COLO668 (cell line): ENCODE measurements around the gene HACD1.
A peak's percentile ranks its signal among the peaks of the same experiment; 100 is the strongest.

Experiments used
- DNase-seq: peaks from one replicate; lab custom pipeline; 2025; ENCODE audit not compliant: unreplicated experiment; lab: John Stamatoyannopoulos, UW

Gene HACD1

GRCh38 chr10:17617031-17617911 is at the start of gene HACD1:
TSS of gene HACD1 (minus strand) at chr10:17617374. CDS start at chr10:17617339, 35 bp downstream.
- peak; percentile 49 for DNase-seq

GRCh38 chr10:17665747-17666146 is 48.6 kb upstream of the HACD1 start:
- no peak for DNase-seq

GRCh38 chr10:17663450-17663849 is 46.3 kb upstream of the HACD1 start:
- DNase-seq, result no peak

- DNase-seq, result no peak
These were observed 45.3 kb upstream of the HACD1 start for GRCh38 chr10:17662193-17663138.

- no peak for DNase-seq
These were observed 44.3 kb upstream of the HACD1 start for GRCh38 chr10:17661510-17661909.

- no peak for DNase-seq
These were observed 43.7 kb upstream of the HACD1 start for GRCh38 chr10:17660921-17661320.

GRCh38 chr10:17659365-17659764 is 42.2 kb upstream of the HACD1 start:
- DNase-seq, result no peak

GRCh38 chr10:17657103-17657500 is 39.9 kb upstream of the HACD1 start:
- DNase-seq, result no peak

GRCh38 chr10:17655567-17656146 is 38.5 kb upstream of the HACD1 start:
- DNase-seq, result no peak

GRCh38 chr10:17655009-17655408 is 37.8 kb upstream of the HACD1 start:
- DNase-seq, result no peak

- no peak for DNase-seq
These were observed 35.4 kb upstream of the HACD1 start for GRCh38 chr10:17652585-17652984.

GRCh38 chr10:17651896-17652295 is 34.7 kb upstream of the HACD1 start:
- no peak for DNase-seq

GRCh38 chr10:17650416-17650815 is 33.2 kb upstream of the HACD1 start:
- DNase-seq, result no peak

- DNase-seq, result no peak
These were observed 32.7 kb upstream of the HACD1 start for GRCh38 chr10:17649836-17650235.

GRCh38 chr10:17649052-17649451 is 31.9 kb upstream of the HACD1 start:
- no peak for DNase-seq

- no peak for DNase-seq
These were observed 31.3 kb upstream of the HACD1 start for GRCh38 chr10:17648243-17649035.

GRCh38 chr10:17647326-17647725 is 30.2 kb upstream of the HACD1 start:
- no peak for DNase-seq

- DNase-seq, result no peak
These were observed 28.6 kb upstream of the HACD1 start for GRCh38 chr10:17645621-17646345.

GRCh38 chr10:17644485-17644943 is 27.3 kb upstream of the HACD1 start:
- DNase-seq, result peak; percentile 23
